HG02571 (cell line): ENCODE measurements around the gene DSEL.
A peak's percentile ranks its signal among the peaks of the same experiment; 100 is the strongest.

Source experiments
- ATAC-seq: cut with Tn5 transposase; IDR thresholded peaks from one replicate; pipeline ENCODE4 v1.9.1; 2021; ENCODE audit warnings: mild to moderate bottlenecking, moderate library complexity; ENCODE audit not compliant: unreplicated experiment

DSEL gene

GRCh38 chr18:67516539-67517443 is at the start of gene DSEL:
Gene DSEL, minus strand, starts transcription at chr18:67516720. Its CDS starts 2,112 bp downstream, at chr18:67514608.
- ATAC-seq: peak; percentile 93

GRCh38 chr18:67553437-67553836 is 36.9 kb upstream of the DSEL start:
- ATAC-seq: no peak

DNA sequence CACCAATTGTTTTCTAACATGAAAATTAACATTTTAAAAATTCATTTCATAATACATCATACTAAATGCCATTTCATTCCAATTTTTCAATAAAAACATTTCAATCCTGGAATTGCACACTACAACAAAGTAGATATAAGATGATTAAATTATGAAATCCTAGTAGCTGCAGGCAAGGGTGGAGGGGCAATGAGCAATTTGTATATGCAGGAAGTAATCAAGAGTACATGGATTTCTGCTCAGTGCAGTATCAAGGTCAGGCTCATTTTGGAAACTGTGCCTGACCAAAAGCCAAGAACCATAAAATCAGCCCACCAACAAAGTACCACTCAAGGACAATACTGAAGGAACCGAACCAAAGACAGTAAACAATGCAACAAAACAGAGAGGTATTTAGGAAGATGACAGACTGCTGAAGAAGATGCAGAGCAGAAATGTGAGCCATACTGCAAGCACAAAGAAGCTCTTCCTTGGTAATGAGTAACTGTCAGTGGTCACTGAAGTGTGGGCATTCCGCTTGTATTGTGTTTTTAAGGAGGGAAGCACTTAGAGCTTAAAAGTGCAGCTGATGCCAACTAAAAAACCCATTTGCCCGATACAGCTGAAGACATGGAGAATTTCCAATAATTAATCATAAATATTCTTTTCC is 34.5 kb upstream of the DSEL start:
- ATAC-seq: no peak

DNA sequence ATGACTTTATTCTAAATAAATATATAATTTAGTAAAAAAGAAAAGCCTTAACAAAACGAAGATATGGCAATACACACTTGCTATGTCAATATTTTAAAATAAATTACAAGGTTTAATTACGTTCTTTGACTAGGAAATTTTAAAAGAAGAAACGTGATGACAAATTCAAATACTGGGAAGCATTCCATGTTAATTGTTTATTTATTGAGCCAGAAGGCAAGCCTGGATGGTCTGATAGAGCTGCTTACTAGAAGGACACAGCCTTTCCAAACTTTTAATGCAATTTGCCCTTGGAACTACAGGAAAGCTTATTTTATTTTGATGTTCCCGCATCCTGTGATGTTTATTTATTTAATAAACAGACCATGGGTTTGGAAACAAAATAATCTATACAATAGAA is 33.4 kb upstream of the DSEL start:
- no peak for ATAC-seq

- no peak for ATAC-seq
These were observed 29.2 kb upstream of the DSEL start for GRCh38 chr18:67545681-67546080.

GRCh38 chr18:67540559-67540958 is 24.0 kb upstream of the DSEL start:
- no peak for ATAC-seq

- no peak for ATAC-seq
These were observed 15.4 kb upstream of the DSEL start for GRCh38 chr18:67531929-67532328.

- no peak for ATAC-seq
These were observed 9.0 kb upstream of the DSEL start for GRCh38 chr18:67525328-67526099.

- no peak for ATAC-seq
These were observed 3.9 kb upstream of the DSEL start for GRCh38 chr18:67520351-67520921.

DNA sequence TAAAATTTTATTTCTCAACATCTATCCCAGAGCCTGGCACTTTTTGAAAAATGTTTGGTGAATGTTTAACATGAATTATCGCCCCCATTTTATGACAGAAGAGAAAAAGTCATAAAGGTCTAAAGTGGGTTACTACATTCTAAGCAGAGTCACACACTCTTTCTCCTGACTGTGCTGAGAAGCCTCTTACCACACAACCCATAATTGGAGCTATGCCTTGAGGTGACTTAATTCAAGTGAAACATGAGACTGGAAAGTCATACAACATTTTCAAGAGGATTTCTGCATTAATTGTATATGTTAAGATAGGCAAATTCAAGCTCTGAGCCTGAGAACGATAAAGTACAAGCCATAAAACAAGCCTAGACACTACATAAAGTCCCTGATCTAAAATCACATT is 3.1 kb upstream of the DSEL start:
- no peak for ATAC-seq

GRCh38 chr18:67518566-67518965 is 2.0 kb upstream of the DSEL start:
- no peak for ATAC-seq

DNA sequence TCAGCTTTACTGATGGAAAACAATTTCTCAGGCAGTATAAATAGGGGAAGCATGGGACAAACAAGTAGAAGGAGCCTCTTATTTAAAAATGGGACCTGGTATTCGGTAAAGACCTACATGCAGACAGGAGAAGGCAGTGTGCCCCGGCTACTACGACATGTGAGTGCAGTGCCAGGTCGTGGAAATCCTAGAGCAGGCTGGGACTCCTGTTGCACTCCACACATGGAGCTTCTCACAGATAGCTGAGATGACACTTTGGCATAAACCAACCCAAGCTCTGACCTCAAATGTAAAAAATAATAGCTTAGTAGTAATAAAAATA is 885 bp upstream of the DSEL start:
- no peak for ATAC-seq

GRCh38 chr18:67515942-67516538 is 480 bp downstream of the DSEL start:
- peak; percentile 37 for ATAC-seq

DNA sequence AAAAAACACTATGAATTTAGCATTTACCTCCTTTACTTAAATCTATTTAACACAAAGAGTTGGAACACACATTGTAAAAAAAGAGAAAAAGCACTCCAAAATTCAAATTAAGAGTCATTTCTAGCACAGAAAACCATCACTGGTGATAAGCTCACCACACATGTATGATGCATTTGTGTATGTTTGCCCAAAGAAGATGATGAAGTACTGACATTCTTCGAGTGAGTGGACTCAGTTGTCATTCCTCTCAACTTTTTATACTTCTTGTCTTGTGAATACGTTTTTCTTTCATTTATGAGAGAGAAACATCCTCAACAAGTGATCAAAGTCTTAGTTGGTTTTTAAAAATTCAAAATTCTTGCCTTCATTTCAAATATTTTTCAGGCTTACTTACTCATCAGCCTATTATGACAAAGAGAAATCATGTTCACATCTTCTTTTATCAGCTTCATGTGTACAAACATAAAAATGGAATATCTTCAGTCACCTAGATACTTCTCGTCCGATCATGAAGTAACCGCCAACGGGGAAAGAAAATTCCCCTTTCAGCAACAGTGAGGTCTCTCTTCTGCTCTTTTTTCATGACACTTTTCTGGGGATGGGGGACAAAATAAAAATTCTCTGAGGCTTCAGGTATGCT is 1.5 kb downstream of the DSEL start:
- ATAC-seq: no peak

DNA sequence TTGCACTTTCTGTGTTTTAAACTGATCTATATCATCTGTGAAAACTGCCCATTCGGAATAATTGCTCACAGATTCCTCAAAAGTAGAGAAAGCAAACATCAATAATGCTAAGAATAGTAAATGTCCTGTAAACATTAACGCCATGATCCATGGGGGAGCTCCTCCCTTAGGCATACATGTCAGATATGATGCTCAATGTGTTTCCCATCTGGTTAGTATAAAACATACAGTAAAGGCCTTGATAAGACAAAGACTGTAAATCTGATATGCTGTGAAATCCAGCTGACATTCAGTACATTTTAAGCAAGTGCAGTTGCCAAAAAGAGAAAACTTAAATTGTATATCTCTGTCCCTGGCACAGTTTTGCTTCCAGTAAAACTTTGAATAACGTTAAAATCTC is 2.1 kb downstream of the DSEL start:
- ATAC-seq: no peak

DNA sequence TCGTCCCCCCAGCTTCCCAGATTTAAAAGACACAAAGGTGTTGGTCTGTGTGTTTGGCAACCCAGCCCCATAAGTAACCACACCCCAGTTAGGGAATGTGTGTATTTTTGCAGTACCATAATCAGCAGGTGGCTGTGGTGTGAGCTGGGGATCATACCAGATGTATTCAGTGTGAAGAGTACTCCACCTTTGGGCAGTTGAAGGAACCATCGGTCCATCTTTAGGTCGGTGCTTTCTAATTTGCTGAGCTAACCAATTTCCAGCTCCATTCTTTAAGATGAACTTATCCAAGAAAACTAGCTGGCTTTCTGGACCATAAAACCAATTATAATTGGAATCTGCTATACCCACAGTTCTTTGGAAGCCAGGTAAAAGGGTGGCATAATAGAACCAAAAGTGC is 3.2 kb downstream of the DSEL start:
- ATAC-seq: no peak

GRCh38 chr18:67511840-67512239 is 4.7 kb downstream of the DSEL start:
- no peak for ATAC-seq

- ATAC-seq: no peak
These were observed 5.7 kb downstream of the DSEL start for GRCh38 chr18:67510831-67511230.

- no peak for ATAC-seq
These were observed 6.7 kb downstream of the DSEL start for GRCh38 chr18:67509741-67510391.

DNA sequence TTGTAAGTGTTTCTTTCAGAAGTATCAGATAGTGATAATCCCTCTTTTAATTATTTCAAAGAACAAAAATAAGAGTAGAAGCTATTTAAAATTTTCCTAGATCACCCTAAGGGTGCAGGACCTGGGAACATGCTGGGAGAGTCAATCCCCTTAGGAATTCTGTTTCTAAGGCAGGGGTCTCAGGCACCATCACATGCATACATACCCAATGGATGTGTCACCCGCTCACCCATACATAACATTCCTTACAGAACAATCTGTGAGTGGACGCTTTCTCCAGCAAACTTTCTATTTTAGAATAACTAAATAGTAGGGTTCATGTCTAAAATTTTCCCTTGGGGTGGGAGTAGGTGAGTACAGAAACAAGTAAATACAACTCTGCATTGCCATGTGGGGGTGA is 8.4 kb downstream of the DSEL start:
- no peak for ATAC-seq
